HepG2 (cell line): ENCODE results near the gene RGSL1. TPM values are rescaled to one million over a fixed set of nuclear protein-coding genes. Genes with fewer than 3 reads are reported as not detected.
A peak's percentile ranks its signal among the peaks of the same experiment; 100 is the strongest.

Experiments
- BHLHE40 ChIP-seq: IDR thresholded peaks from 2 replicates; pipeline ENCODE4 v1.6.1; 2011; ENCODE audit warnings: low read length, improper control_type of control experiment
- HDAC1 ChIP-seq: sonication (generic); formaldehyde crosslinking; IDR thresholded peaks from 2 replicates; pipeline ENCODE4 v1.5.1; 2020; ENCODE audit warnings: mild to moderate bottlenecking, missing genetic modification reagents
- KAT2B ChIP-seq: fragments of 150-350 bp; IDR thresholded peaks from 2 replicates; pipeline ENCODE4 v1.6.1; 2014; ENCODE audit warnings: low read depth, low read length, borderline replicate concordance
- KAT8 ChIP-seq: IDR thresholded peaks from 2 replicates; pipeline ENCODE4 v1.6.1; 2016; ENCODE audit warnings: missing genetic modification reagents, missing compliant biosample characterization
- NRL ChIP-seq: sonication (generic); formaldehyde crosslinking; IDR thresholded peaks from 2 replicates; pipeline ENCODE4 v1.5.0; 2020; ENCODE audit warnings: missing genetic modification reagents, mild to moderate bottlenecking, moderate library complexity, borderline replicate concordance
- RNF2 ChIP-seq: fragments of 450-650 bp; conservative IDR thresholded peaks from 2 replicates; pipeline ENCODE4 v1.6.1; 2016; ENCODE audit warnings: low read depth
- TGIF2 ChIP-seq: IDR thresholded peaks from 2 replicates; pipeline ENCODE4 v1.6.1; 2016; ENCODE audit warnings: control low read depth, missing compliant biosample characterization
- ZBTB38 ChIP-seq: sonication (generic); formaldehyde crosslinking; IDR thresholded peaks from 2 replicates; pipeline ENCODE4 v1.5.1; 2020; ENCODE audit warnings: mild to moderate bottlenecking, missing genetic modification reagents
- ZBTB46 ChIP-seq: sonication (generic); formaldehyde crosslinking; IDR thresholded peaks from 2 replicates; pipeline ENCODE4 v1.4.0; 2020; ENCODE audit warnings: mild to moderate bottlenecking, missing genetic modification reagents, borderline replicate concordance
- ZFP36L1 ChIP-seq: sonication (generic); formaldehyde crosslinking; IDR thresholded peaks from 2 replicates; pipeline ENCODE4 v1.8.0; 2022; ENCODE audit warnings: mild to moderate bottlenecking, missing genetic modification reagents, moderate library complexity
- ZGPAT ChIP-seq: IDR thresholded peaks from 2 replicates; pipeline ENCODE4 v1.6.1; 2016; ENCODE audit warnings: mild to moderate bottlenecking
- ZNF142 ChIP-seq: sonication (generic); formaldehyde crosslinking; IDR thresholded peaks from 2 replicates; pipeline ENCODE4 v1.4.0; 2020; ENCODE audit warnings: missing genetic modification reagents
- ZNF143 ChIP-seq: sonication (generic); formaldehyde crosslinking; IDR thresholded peaks from 2 replicates; pipeline ENCODE4 v1.4.0; 2020; ENCODE audit warnings: missing genetic modification reagents
- ZNF253 ChIP-seq: sonication (generic); formaldehyde crosslinking; IDR thresholded peaks from 2 replicates; pipeline ENCODE4 v1.8.0; 2022; ENCODE audit warnings: mild to moderate bottlenecking, missing genetic modification reagents, borderline replicate concordance
- ZNF383 ChIP-seq: sonication (generic); formaldehyde crosslinking; IDR thresholded peaks from 2 replicates; pipeline ENCODE4 v1.4.0; 2020; ENCODE audit warnings: missing genetic modification reagents, mild to moderate bottlenecking, borderline replicate concordance
- ZNF512 ChIP-seq: sonication (generic); formaldehyde crosslinking; IDR thresholded peaks from 2 replicates; pipeline ENCODE4 v1.4.0; 2020; ENCODE audit warnings: mild to moderate bottlenecking, missing genetic modification reagents
- ZNF549 ChIP-seq: sonication (generic); formaldehyde crosslinking; IDR thresholded peaks from 2 replicates; pipeline ENCODE4 v1.5.0; 2020; ENCODE audit warnings: missing genetic modification reagents
- ZSCAN30 ChIP-seq: sonication (generic); formaldehyde crosslinking; IDR thresholded peaks from 2 replicates; pipeline ENCODE4 v1.5.0; 2020; ENCODE audit warnings: mild to moderate bottlenecking, missing genetic modification reagents
- polyA plus RNA-seq, 8 experiments: library from polyadenylated mRNA; depleted of rRNA in 3 of 8; stranded (reverse) in 7 of 8; unstranded in 1 of 8; fragments of >200 nt; fragmentation: Illumina TruSeq in 4 of 8; extraction: Trizol in 4 of 8; gene quantifications; 2 replicates each; pipeline versions ENCODE4 v1.2.1 to v1.2.3, GENCODE V29; 2011 to 2016; ENCODE audit warnings: low read depth in 4 of 8, missing spikeins in 1 of 8, mixed read lengths in 1 of 8; ENCODE audit not compliant: insufficient read depth in 1 of 8
- total RNA-seq, 5 experiments: library from RNA; depleted of rRNA; stranded (reverse); fragments of >200 nt; fragmentation: Illumina TruSeq; extraction: Trizol; gene quantifications; 2 replicates each; pipeline ENCODE4 v1.2.3, GENCODE V29; 2016; ENCODE audit warnings: low read depth in 1 of 5

The RGSL1 gene
- total and polyA plus RNA-seq, 2 of the 13 experiments (the other 11 are each of a cell fraction or from before 2014, with no cell fraction given): not detected

GRCh38 chr1:182457844-182458243 is 7.9 kb downstream of the RGSL1 start (continued):
- TF ChIP-seq ZNF142: no peak
- TF ChIP-seq ZSCAN30 (CRISPR knock-in tag): no peak
- no peak for TF ChIP-seq ZNF143 (CRISPR knock-in tag)
- TF ChIP-seq RNF2: no peak
- 0 out of 2 replicates have a peak, but pooled peaks have one; percentile 42 for TF ChIP-seq HDAC1 (CRISPR knock-in tag)
- TF ChIP-seq ZFP36L1 (CRISPR knock-in tag): no peak
- TF ChIP-seq ZGPAT (CRISPR knock-in tag): no peak
- TF ChIP-seq ZNF383 (CRISPR knock-in tag): no peak
- no peak for TF ChIP-seq ZNF549
- no peak for TF ChIP-seq ZNF512
- no peak for TF ChIP-seq ZNF253 (CRISPR knock-in tag)
- no peak for TF ChIP-seq KAT2B
- no peak for TF ChIP-seq TGIF2 (CRISPR knock-in tag)
- TF ChIP-seq ZBTB38 (CRISPR knock-in tag): no peak
- no peak for TF ChIP-seq ZBTB46
- no peak for TF ChIP-seq KAT8 (CRISPR knock-in tag)
- no peak for TF ChIP-seq BHLHE40
- TF ChIP-seq NRL (CRISPR knock-in tag): no peak
